Measurements from ENCODE around the gene NEU2.

DNA sequence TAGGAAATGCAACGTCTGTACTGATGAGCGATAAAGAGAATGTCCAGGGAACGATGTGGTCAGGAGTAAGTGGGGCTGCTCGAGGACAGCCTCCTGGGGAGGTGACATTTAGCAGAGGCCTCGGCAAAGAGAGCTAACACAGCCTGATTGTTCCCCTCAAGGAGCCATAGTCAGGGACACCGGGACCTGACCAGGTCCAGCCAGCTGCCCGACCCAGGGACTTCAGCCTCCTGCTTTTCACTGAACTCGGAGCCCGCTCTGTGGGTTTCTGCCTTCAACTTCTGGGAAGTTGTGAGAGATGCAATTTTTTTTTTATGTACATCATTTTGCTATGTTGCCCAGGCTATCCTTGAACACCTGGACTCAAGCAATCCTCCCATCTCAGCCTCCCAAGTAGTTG, 10.1 kb downstream of the NEU2 start:
- TF ChIP-seq, protein P1, sequence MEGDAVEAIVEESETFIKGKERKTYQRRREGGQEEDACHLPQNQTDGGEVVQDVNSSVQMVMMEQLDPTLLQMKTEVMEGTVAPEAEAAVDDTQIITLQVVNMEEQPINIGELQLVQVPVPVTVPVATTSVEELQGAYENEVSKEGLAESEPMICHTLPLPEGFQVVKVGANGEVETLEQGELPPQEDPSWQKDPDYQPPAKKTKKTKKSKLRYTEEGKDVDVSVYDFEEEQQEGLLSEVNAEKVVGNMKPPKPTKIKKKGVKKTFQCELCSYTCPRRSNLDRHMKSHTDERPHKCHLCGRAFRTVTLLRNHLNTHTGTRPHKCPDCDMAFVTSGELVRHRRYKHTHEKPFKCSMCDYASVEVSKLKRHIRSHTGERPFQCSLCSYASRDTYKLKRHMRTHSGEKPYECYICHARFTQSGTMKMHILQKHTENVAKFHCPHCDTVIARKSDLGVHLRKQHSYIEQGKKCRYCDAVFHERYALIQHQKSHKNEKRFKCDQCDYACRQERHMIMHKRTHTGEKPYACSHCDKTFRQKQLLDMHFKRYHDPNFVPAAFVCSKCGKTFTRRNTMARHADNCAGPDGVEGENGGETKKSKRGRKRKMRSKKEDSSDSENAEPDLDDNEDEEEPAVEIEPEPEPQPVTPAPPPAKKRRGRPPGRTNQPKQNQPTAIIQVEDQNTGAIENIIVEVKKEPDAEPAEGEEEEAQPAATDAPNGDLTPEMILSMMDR (IDR thresholded peaks at IDR 0.05; ENCODE audit: low read depth, low read length): no peak
- TF ChIP-seq POLR2A (IDR thresholded peaks at IDR 0.05; ENCODE audit: extremely low read depth, insufficient read length): no peak

All from NB4 (cell line).